Measurements from ENCODE around the gene FCN2. TPM values are rescaled to one million over a fixed set of nuclear protein-coding genes. Genes with fewer than 3 reads are reported as not detected.

Gene FCN2
- total RNA-seq, 4 donors from 2014 or later: 0.49 TPM; not detected in 3

DNA sequence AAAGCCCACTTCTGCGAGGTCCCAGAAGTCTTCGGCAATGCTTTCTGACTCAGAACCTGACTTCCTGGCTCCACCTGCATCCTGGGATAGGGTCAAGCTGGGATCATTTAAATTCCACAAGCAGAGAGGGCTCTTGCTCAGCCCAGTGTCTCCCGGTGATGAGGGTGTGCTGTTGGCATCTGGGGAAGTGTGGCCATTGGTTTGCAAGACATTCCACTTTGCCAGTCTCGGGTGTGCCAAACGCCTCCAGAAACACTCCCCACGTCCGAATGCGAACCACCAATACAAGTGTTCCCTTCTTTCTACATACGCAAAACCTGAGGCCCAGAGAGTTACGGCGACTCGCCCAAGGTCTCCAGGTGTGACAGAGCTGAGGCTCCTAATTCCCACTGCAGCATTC, 43.1 kb upstream of the FCN2 start:
- no peaks in the 10 kb centered on the region for H3K36me3 ChIP-seq

GRCh38 chr9:134838651-134839454, 41.8 kb upstream of the FCN2 start:
- no peaks in the 10 kb centered on the region for H3K9me3 ChIP-seq
- H3K27me3 ChIP-seq: no peaks in the 10 kb centered on the region
- no peak overlapping the region for H3K4me3 ChIP-seq
- intact Hi-C loops (cut with DNase I; ENCODE audit: low total_unique reads): no loop called here
- H3K27ac ChIP-seq: no peak overlapping the region
- H3K4me1 ChIP-seq: no peaks in the 10 kb centered on the region
- TF ChIP-seq POLR2A (IDR thresholded peaks at IDR 0.05): no peak
- TF ChIP-seq, protein P1, sequence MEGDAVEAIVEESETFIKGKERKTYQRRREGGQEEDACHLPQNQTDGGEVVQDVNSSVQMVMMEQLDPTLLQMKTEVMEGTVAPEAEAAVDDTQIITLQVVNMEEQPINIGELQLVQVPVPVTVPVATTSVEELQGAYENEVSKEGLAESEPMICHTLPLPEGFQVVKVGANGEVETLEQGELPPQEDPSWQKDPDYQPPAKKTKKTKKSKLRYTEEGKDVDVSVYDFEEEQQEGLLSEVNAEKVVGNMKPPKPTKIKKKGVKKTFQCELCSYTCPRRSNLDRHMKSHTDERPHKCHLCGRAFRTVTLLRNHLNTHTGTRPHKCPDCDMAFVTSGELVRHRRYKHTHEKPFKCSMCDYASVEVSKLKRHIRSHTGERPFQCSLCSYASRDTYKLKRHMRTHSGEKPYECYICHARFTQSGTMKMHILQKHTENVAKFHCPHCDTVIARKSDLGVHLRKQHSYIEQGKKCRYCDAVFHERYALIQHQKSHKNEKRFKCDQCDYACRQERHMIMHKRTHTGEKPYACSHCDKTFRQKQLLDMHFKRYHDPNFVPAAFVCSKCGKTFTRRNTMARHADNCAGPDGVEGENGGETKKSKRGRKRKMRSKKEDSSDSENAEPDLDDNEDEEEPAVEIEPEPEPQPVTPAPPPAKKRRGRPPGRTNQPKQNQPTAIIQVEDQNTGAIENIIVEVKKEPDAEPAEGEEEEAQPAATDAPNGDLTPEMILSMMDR (IDR thresholded peaks at IDR 0.05): no peak
- no peaks in the 10 kb centered on the region for H3K36me3 ChIP-seq
- no peak for DNase-seq

More for the DNA sequence above, 43.1 kb upstream of the FCN2 start:
- H3K4me3 ChIP-seq: no peak overlapping the region
- no peaks in the 10 kb centered on the region for H3K27me3 ChIP-seq
- H3K27ac ChIP-seq: no peak overlapping the region
- H3K9me3 ChIP-seq: no peaks in the 10 kb centered on the region
- H3K4me1 ChIP-seq: no peaks in the 10 kb centered on the region
- no peak for TF ChIP-seq POLR2A (IDR thresholded peaks at IDR 0.05)
- intact Hi-C loops (cut with DNase I; ENCODE audit: low total_unique reads): no loop called here
- DNase-seq: no peak

DNA sequence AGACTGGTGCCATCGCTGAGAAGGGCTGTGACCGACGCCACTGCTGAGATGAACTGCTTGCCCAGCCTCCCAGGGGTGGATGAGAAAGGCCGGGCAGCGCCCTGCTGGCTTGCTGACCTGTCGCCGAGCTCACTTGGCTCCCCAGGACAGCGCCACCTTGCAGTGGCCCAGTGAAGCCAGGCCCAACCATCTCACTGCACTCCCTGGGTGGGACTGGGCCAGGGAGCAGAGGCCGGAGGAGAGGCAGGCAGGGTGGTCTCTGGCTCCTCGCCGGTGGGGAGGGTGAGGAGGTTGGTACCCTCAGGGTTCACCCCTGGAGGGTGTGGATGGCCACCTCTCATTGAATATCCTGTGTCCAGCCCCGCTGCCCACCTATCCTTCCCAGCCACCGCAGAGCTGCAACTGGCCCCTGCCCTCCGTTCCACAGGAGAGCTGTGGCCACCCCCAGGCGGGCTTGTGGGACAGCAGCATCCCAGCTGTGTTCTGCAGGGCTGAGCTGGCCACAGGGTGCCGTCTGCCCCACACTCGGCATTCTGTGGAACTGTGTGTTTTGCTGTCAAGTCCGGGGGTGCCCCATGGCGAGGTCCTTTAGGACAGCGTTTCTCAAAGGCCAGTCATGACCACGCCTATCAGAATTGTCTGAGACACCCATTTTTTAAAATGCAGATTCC, 41.0 kb upstream of the FCN2 start:
- Histone ChIP-seq H3K9me3 (no peaks in the 10 kb centered on the region), H3K4me3 (no peak overlapping the region), H3K4me1 (no peaks in the 10 kb centered on the region), H3K27me3 (no peaks in the 10 kb centered on the region), H3K27ac (no peak overlapping the region), H3K36me3 (no peaks in the 10 kb centered on the region)
- intact Hi-C loops (cut with DNase I; ENCODE audit: low total_unique reads): no loop called here
- no peak for TF ChIP-seq POLR2A (IDR thresholded peaks at IDR 0.05)
- TF ChIP-seq, protein P1 (IDR thresholded peaks at IDR 0.05): no peak
- no peak for DNase-seq

- intact Hi-C loops (cut with DNase I; ENCODE audit: low total_unique reads): no loop called here
- Histone ChIP-seq H3K4me1 (no peaks in the 10 kb centered on the region), H3K36me3 (no peaks in the 10 kb centered on the region), H3K27me3 (no peaks in the 10 kb centered on the region), H3K9me3 (no peaks in the 10 kb centered on the region), H3K4me3 (no peak overlapping the region), H3K27ac (no peak overlapping the region)
- no peak for DNase-seq
- TF ChIP-seq POLR2A (IDR thresholded peaks at IDR 0.05): no peak
- TF ChIP-seq, protein P1 (IDR thresholded peaks at IDR 0.05): no peak
Measured at GRCh38 chr9:134840511-134840910, 40.1 kb upstream of the FCN2 start.

GRCh38 chr9:134841180-134841904, 39.3 kb upstream of the FCN2 start:
- Histone ChIP-seq H3K36me3 (no peaks in the 10 kb centered on the region), H3K27ac (no peak overlapping the region), H3K9me3 (no peaks in the 10 kb centered on the region), H3K4me1 (no peaks in the 10 kb centered on the region), H3K4me3 (no peak overlapping the region), H3K27me3 (no peaks in the 10 kb centered on the region)
- intact Hi-C loops (cut with DNase I; ENCODE audit: low total_unique reads): no loop called here
- no peak for DNase-seq
- TF ChIP-seq, protein P1 (IDR thresholded peaks at IDR 0.05): no peak
- TF ChIP-seq POLR2A (IDR thresholded peaks at IDR 0.05): no peak
